Calu3 (cell line): ENCODE results near the gene DAAM1. TPM values are rescaled to one million over a fixed set of nuclear protein-coding genes. Genes with fewer than 3 reads are reported as not detected.

ENCODE experiments used
- BruUV-seq: library from RNA; stranded (reverse); fragments of 400-500 nt; replicated peaks from 2 replicates; lab custom pipeline; 2021; lab: Mats Ljungman, UMichigan
- CTCF ChIA-PET: fragments of 300-600 bp; sonication (Branson Sonifier 250); formaldehyde crosslinking; loops from one replicate; lab custom pipeline; 2022; ENCODE audit warnings: antibody characterized with exemption; lab: Charles Lee
- DNase-seq: peaks from one replicate; pipeline ENCODE4 v3.0.0; 2022
- H3K27ac Mint-ChIP-seq: one replicate; pipeline ENCODE4 v1.8.0; 2022; ENCODE audit warnings: mixed read lengths; ENCODE audit not compliant: unreplicated experiment
- H3K27me3 Mint-ChIP-seq: one replicate; pipeline ENCODE4 v1.8.0; 2022; ENCODE audit warnings: mixed read lengths; ENCODE audit not compliant: unreplicated experiment
- H3K36me3 Mint-ChIP-seq: one replicate; pipeline ENCODE4 v1.8.0; 2022; ENCODE audit warnings: mild to moderate bottlenecking, moderate library complexity, mixed read lengths; ENCODE audit not compliant: insufficient read depth, unreplicated experiment
- H3K4me1 Mint-ChIP-seq: one replicate; pipeline ENCODE4 v1.8.0; 2022; ENCODE audit warnings: mild to moderate bottlenecking, low read depth, mixed read lengths; ENCODE audit not compliant: unreplicated experiment
- H3K4me3 Mint-ChIP-seq: one replicate; pipeline ENCODE4 v1.8.0; 2022; ENCODE audit warnings: mild to moderate bottlenecking, low read depth, moderate library complexity, mixed read lengths; ENCODE audit not compliant: unreplicated experiment
- H3K9me3 Mint-ChIP-seq: one replicate; pipeline ENCODE4 v1.8.0; 2022; ENCODE audit warnings: low read depth, mixed read lengths; ENCODE audit not compliant: unreplicated experiment
- intact Hi-C: fragments of 100-400 bp; cut with micrococcal nuclease; formaldehyde crosslinking; loops from one replicate; pipeline ENCODE4 v1.10.0; 2022; ENCODE audit not compliant: unreplicated experiment
- total RNA-seq: library from RNA; stranded (reverse); gene quantifications from 2 replicates; pipeline ENCODE4 v1.2.3, GENCODE V29; 2022
- TF ChIP-seq, protein P1 (sequence below): fragments of 200-600 bp; IDR thresholded peaks from one replicate; pipeline ENCODE4 v1.8.0; 2022; ENCODE audit warnings: antibody characterized with exemption; ENCODE audit not compliant: unreplicated experiment

Gene DAAM1
- total RNA-seq, 1 experiment from 2014 or later = 28.9 TPM

DNA sequence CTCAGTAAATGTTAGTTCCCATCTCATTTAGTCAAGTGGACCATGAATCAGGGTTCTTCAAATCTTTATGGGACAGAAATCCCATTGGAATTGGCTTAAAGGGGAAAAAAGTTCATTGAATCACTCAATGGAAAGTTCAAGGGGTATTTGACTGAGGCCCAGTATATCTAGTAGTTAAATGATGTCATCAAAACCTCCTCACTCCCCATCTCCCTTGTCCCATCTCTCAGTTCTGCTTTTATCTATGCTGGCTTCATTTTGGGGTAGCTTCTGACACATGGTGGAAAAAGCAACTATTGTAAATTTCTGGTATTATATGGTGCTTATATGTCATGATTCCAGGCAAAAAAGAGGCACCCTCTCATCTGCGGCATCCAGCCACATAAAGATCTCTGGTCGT is 51.9 kb downstream of the DAAM1 start:
- CTCF ChIA-PET = no interaction called here
- no peak overlapping the region for H3K4me3 Mint-ChIP-seq
- intact Hi-C loops = no loop called here
- no peak overlapping the region for H3K27ac Mint-ChIP-seq
- H3K36me3 Mint-ChIP-seq = no peaks in the 10 kb centered on the region
- TF ChIP-seq, protein P1, sequence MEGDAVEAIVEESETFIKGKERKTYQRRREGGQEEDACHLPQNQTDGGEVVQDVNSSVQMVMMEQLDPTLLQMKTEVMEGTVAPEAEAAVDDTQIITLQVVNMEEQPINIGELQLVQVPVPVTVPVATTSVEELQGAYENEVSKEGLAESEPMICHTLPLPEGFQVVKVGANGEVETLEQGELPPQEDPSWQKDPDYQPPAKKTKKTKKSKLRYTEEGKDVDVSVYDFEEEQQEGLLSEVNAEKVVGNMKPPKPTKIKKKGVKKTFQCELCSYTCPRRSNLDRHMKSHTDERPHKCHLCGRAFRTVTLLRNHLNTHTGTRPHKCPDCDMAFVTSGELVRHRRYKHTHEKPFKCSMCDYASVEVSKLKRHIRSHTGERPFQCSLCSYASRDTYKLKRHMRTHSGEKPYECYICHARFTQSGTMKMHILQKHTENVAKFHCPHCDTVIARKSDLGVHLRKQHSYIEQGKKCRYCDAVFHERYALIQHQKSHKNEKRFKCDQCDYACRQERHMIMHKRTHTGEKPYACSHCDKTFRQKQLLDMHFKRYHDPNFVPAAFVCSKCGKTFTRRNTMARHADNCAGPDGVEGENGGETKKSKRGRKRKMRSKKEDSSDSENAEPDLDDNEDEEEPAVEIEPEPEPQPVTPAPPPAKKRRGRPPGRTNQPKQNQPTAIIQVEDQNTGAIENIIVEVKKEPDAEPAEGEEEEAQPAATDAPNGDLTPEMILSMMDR = no peak
- peaks cover 12% of the 10 kb centered on the region for H3K4me1 Mint-ChIP-seq
- no TSS peak for BruUV-seq
- no peaks in the 10 kb centered on the region for H3K27me3 Mint-ChIP-seq
- H3K9me3 Mint-ChIP-seq = no peaks in the 10 kb centered on the region
- DNase-seq = no peak

DNA sequence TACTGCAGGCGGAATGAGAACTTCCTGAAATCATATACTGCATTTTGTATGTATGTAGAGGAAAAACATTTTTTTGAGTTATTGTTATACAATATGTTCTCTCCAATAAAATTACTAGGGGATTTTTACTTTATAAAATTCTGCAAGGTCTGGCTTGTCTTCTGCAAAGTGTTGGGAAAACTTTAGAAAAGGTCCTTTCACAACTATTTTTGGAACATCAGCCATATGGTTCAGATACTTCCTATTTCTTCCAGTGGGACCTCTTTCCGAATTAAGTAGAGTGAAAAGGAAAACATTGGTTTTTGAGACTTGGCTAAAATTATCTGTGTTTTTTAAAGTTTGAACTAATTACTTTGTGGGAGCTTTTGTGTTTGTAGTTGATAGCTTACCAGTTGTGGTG is 52.7 kb downstream of the DAAM1 start:
- CTCF ChIA-PET = no interaction called here
- DNase-seq = no peak
- no TSS peak for BruUV-seq
- no peaks in the 10 kb centered on the region for H3K27me3 Mint-ChIP-seq
- intact Hi-C loops = no loop called here
- no peak overlapping the region for H3K27ac Mint-ChIP-seq
- no peaks in the 10 kb centered on the region for H3K9me3 Mint-ChIP-seq
- no peak overlapping the region for H3K4me3 Mint-ChIP-seq
- H3K4me1 Mint-ChIP-seq = peaks cover 12% of the 10 kb centered on the region
- TF ChIP-seq, protein P1 = no peak
- H3K36me3 Mint-ChIP-seq = no peaks in the 10 kb centered on the region

DNA sequence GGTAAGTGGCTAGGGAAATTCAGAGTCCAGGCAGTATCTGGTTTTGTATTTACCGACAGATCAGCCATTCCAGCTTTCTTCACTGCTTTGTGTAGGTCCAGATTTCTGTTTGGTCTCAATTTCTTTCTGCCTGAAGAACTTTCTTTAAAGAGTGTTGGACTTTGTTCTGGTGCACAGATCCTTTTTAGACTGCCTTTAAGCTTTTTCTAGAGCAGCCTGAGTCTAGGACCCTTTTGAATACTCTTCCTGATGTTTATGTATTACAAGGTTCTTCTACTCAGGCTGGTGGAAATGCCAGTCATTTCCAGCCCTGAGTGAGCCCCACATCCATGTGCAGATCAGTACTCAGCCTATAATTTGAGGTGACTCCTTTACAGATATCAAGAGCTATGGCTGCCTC is 54.7 kb downstream of the DAAM1 start:
- intact Hi-C loops = no loop called here

DNA sequence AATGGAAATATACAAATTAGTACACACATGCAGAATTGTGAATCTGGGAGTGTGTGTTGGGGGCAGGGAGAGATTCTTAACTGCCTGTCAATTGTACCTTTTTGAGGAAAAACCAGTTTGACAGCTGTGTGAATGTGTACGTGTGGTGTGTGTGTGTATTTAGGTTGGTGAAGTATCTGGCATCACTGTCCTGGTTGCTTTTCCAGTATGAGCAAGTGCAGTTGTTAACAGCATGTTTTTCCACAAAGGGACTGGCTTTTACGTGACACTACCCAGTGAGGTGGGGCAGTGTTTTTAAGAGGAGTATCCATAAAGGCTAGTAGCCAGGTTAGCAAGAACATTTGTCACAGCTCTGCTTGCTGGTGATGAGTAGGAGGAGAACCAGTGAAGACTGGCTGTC is 56.1 kb downstream of the DAAM1 start:
- H3K27me3 Mint-ChIP-seq = no peaks in the 10 kb centered on the region
- peaks cover 22% of the 10 kb centered on the region for H3K4me1 Mint-ChIP-seq
- TF ChIP-seq, protein P1 = no peak
- peak overlapping the region; percentile 61 for H3K27ac Mint-ChIP-seq
- H3K4me3 Mint-ChIP-seq = no peak overlapping the region
- intact Hi-C loops = no loop called here
- no peaks in the 10 kb centered on the region for H3K36me3 Mint-ChIP-seq
- CTCF ChIA-PET = no interaction called here
- no peaks in the 10 kb centered on the region for H3K9me3 Mint-ChIP-seq
- DNase-seq = peak; percentile 17
- no TSS peak for BruUV-seq

More for the DNA sequence above, 54.7 kb downstream of the DAAM1 start:
- Mint-ChIP-seq H3K27me3 (no peaks in the 10 kb centered on the region), H3K9me3 (no peaks in the 10 kb centered on the region), H3K36me3 (no peaks in the 10 kb centered on the region), H3K27ac (no peak overlapping the region), H3K4me1 (peaks cover 15% of the 10 kb centered on the region), H3K4me3 (no peak overlapping the region)
- CTCF ChIA-PET = no interaction called here
- no peak for DNase-seq
- TF ChIP-seq, protein P1 = no peak
- no TSS peak for BruUV-seq
